Kidney epithelial cell (primary cell): ENCODE data around the gene ACTL6B. TPM values are rescaled to one million over a fixed set of nuclear protein-coding genes. Genes with fewer than 3 reads are reported as not detected.
"Not testable (repeated sequence)": the region's sequence is repeated elsewhere in the genome, so short reads cannot be mapped to it uniquely, and the experiment has no call there.

Experiments used
- DNase-seq: peaks from one replicate; pipeline ENCODE4 v3.0.0-alpha.2; 2010; ENCODE audit warnings: low read depth
- H3K27me3 ChIP-seq: 2 replicates; pipeline ENCODE4 v1.6.0; 2011; ENCODE audit warnings: low read length; ENCODE audit not compliant: control insufficient read depth, insufficient read depth
- H3K36me3 ChIP-seq: 2 replicates; pipeline ENCODE4 v1.5.1; 2011; ENCODE audit warnings: low read length; ENCODE audit not compliant: control insufficient read depth, insufficient read depth
- H3K4me3 ChIP-seq: 2 replicates; pipeline ENCODE4 v1.5.1; 2011; ENCODE audit warnings: low read depth, mild to moderate bottlenecking, control low read depth, low read length
- CTCF ChIP-seq: IDR thresholded peaks from 2 replicates; pipeline ENCODE4 v1.5.1; 2011; ENCODE audit warnings: mild to moderate bottlenecking, moderate library complexity, low read length, control low read depth, inconsistent platforms; ENCODE audit not compliant: insufficient read depth, poor library complexity, severe bottlenecking
- total RNA-seq: library from RNA; depleted of rRNA; stranded (reverse); fragments of >200 nt; gene quantifications from 2 replicates; pipeline ENCODE4 v1.2.3, GENCODE V29; 2015

ACTL6B gene
- total RNA-seq, 1 donor from 2014 or later = not detected

- Histone ChIP-seq H3K4me3 (no peak overlapping the region), H3K36me3 (no peaks in the 10 kb centered on the region), H3K27me3 (no peaks in the 10 kb centered on the region)
- TF ChIP-seq CTCF = no peak
- DNase-seq = no peak
Measured at GRCh38 chr7:100665168-100665726, 9.0 kb upstream of the ACTL6B start.

GRCh38 chr7:100662194-100662776, 6.0 kb upstream of the ACTL6B start:
- DNase-seq, H3K27me3 ChIP-seq, H3K4me3 ChIP-seq, H3K36me3 ChIP-seq: not testable (repeated sequence)

GRCh38 chr7:100654908-100655831, 1.1 kb downstream of the ACTL6B start:
- no peak for TF ChIP-seq CTCF
- Histone ChIP-seq H3K36me3 (no peaks in the 10 kb centered on the region), H3K27me3 (peaks cover 28% of the 10 kb centered on the region), H3K4me3 (no peak overlapping the region)
- DNase-seq = no peak

- no peak for TF ChIP-seq CTCF
- DNase-seq = no peak
- Histone ChIP-seq H3K27me3 (peaks cover 28% of the 10 kb centered on the region), H3K4me3 (no peak overlapping the region), H3K36me3 (no peaks in the 10 kb centered on the region)
Measured at GRCh38 chr7:100649826-100650565, 6.3 kb downstream of the ACTL6B start.

- no peak for TF ChIP-seq CTCF
- no peak for DNase-seq
Measured at GRCh38 chr7:100642534-100642907, 13.7 kb downstream of the ACTL6B start.

More at GRCh38 chr7:100642534-100642907, 13.7 kb downstream of the ACTL6B start:
- H3K36me3 ChIP-seq = no peaks in the 10 kb centered on the region
- H3K27me3 ChIP-seq = peaks cover 28% of the 10 kb centered on the region
- no peak overlapping the region for H3K4me3 ChIP-seq
